ENCODE data around the gene KRT76.

The KRT76 gene

DNA sequence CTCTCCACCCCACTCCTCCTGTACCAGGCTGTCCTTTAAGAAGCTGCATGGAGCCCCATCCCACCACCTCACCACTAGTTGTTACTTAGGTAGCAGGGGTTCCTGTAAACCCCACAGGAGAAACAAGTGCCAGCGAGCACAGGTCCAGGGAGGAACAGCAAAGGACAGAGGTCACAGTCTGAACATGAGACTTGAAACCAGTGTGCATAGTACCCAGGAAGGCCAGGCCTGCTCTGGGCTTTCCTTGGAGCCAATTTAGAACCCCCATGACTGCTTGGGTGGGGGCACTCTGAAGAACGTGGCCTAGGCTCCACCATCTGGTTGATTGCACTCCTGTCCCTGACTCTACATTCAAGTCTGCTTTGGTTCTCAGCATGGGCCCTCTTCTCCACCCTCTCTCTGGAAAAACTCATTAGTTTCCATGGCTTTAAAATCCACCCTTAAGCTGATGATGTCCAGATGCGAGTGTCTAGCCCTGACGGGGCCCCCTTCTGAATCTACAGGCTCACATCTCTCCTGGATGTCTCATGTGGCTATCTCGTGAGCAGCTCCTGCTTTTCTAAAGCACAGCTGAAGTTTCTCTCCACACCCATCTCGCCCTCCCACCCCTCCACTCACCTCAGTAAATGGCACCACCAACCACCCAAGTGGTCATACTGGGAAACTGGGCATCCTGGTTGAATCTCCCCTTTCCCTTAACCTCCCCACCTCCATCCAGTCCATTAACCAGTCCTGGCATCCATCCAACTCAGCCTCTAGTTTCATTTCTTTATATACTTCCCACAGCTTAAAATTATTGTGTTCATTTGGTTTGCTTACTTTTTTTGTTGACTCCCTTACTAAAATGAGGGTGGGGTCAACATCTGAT lies 10.4 kb upstream of the KRT76 start:
- H3K4me3 ChIP-seq (ENCODE audit: low read depth, low read length), result no peak overlapping the region
- no peak for TF ChIP-seq CTCF (IDR thresholded peaks at IDR 0.05; ENCODE audit: borderline replicate concordance, insufficient read depth, low read depth, low read length)

DNA sequence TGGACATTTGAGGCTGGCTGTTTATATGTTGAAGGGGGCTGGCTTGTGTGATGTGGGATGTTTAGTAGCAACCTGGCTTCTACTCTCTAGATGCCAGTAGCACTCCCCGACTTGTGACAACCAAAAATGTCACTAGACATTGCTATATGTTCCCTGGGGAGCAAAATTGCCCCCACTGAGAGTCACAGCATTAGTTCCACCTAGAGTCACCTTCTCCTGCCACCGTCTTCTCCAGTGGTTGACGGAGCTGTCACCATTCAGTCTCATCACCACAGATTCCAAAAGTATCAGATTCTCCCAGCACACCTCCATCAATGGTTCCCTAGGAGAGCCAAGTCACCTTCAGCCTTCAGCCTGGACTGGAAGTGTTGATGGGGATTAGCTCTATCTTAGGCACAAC lies 7.8 kb upstream of the KRT76 start:
- no peak for TF ChIP-seq CTCF (IDR thresholded peaks at IDR 0.05; ENCODE audit: borderline replicate concordance, insufficient read depth, low read depth, low read length)
- no peak overlapping the region for H3K4me3 ChIP-seq (ENCODE audit: low read depth, low read length)

- no peak overlapping the region for H3K4me3 ChIP-seq (ENCODE audit: low read depth, low read length)
- TF ChIP-seq CTCF (IDR thresholded peaks at IDR 0.05; ENCODE audit: borderline replicate concordance, insufficient read depth, low read depth, low read length), result no peak
Measured at GRCh38 chr12:52783563-52784316, 6.6 kb upstream of the KRT76 start.

- TF ChIP-seq CTCF (IDR thresholded peaks at IDR 0.05; ENCODE audit: borderline replicate concordance, insufficient read depth, low read depth, low read length), result no peak
- no peak overlapping the region for H3K4me3 ChIP-seq (ENCODE audit: low read depth, low read length)
Measured at GRCh38 chr12:52782502-52782901, 5.4 kb upstream of the KRT76 start.

DNA sequence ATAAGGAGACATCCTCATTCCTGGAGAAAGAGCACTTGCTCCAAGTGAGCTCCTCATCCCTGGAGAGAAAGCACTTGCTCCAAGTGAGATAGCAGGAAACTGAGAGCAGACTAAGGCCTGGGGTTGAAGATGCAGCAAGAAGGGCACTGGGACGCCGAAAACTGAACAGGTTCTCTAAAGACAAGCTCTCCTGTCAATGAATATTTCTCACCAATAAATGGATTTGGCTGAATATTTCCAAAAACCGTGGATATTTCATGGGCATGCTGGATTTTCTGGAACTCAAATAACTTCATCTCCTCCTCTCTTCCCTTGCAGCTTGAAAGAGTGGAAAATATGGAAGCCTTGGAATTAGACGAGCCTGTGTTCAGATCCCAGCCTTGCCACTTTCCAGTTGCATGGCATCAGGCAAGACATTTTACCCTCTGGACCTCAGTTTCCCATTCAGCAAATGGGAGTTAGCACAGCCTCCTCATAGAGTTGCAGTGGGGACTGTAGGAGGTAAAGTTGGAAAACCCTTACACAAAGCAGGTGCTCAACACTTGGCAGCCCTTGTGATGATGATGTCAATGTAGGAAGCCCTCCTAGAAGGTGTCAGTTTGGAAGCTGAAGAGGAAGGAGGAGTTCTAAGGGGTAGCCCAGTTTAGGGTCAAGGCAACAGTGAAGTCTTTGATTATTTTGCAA lies 4.4 kb upstream of the KRT76 start:
- no peak for TF ChIP-seq CTCF (IDR thresholded peaks at IDR 0.05; ENCODE audit: borderline replicate concordance, insufficient read depth, low read depth, low read length)

DNA sequence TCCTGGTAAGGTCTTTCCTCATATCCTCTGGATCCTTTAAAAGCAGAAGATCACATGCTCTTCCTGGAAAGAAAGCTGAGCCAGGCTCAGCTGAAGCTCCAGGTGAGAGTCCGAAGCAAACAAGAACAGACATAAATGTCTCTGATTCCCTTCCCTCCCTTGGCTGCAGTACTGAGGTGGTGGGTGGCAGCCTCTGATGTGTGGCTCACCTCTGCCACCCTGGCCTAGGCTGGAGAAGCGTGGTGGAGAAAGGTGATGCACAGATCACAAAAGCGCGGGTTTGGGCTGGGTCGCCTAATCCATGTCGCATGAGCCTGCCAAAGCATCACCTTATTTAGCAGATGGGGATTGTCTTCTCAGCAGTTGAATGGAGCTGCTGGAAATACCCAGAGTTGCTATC lies 2.8 kb upstream of the KRT76 start:
- TF ChIP-seq CTCF (IDR thresholded peaks at IDR 0.05; ENCODE audit: borderline replicate concordance, insufficient read depth, low read depth, low read length), result no peak

More for the DNA sequence above, 4.4 kb upstream of the KRT76 start:
- no peak overlapping the region for H3K4me3 ChIP-seq (ENCODE audit: low read depth, low read length)

More for the DNA sequence above, 2.8 kb upstream of the KRT76 start:
- no peak overlapping the region for H3K4me3 ChIP-seq (ENCODE audit: low read depth, low read length)
